Cardiac muscle cell (in vitro differentiated cells and primary cell): Measurements from ENCODE around the gene LRMDA. TPM values are rescaled to one million over a fixed set of nuclear protein-coding genes. Genes with fewer than 3 reads are reported as not detected.

Experiments used
- DNase-seq, 2 donors: peaks; one replicate each; pipeline versions ENCODE4 v3.0.0 to v3.0.0-alpha.2; 2010 to 2017; ENCODE audit warnings: low read depth in 1 of 2, low spot score in 1 of 2
- H3K27ac ChIP-seq: fragments of 200-600 bp; sonication (generic); 2 replicates; pipeline ENCODE4 v1.5.1; 2016
- H3K27me3 ChIP-seq: fragments of 200-600 bp; sonication (generic); 2 replicates; pipeline ENCODE4 v1.6.0; 2016; ENCODE audit warnings: control low read depth
- H3K36me3 ChIP-seq: fragments of 200-600 bp; sonication (generic); 2 replicates; pipeline ENCODE4 v1.5.1; 2016; ENCODE audit warnings: control low read depth
- H3K4me1 ChIP-seq: fragments of 200-600 bp; sonication (generic); 2 replicates; pipeline ENCODE4 v1.8.1; 2017; ENCODE audit warnings: low read depth, mild to moderate bottlenecking, mixed run types
- H3K4me3 ChIP-seq: fragments of 200-600 bp; sonication (generic); 2 replicates; pipeline ENCODE4 v1.5.1; 2016; ENCODE audit warnings: mild to moderate bottlenecking
- H3K9me3 ChIP-seq: fragments of 200-600 bp; sonication (generic); 2 replicates; pipeline ENCODE4 v1.5.1; 2017; ENCODE audit warnings: low read depth, mild to moderate bottlenecking, control low read depth
- CTCF ChIP-seq: IDR thresholded peaks from 2 replicates; pipeline ENCODE4 v1.5.1; 2012; ENCODE audit warnings: low read depth, mild to moderate bottlenecking, low read length
- polyA plus RNA-seq: library from polyadenylated mRNA; unstranded; fragments of >200 nt; fragmentation: Nextera tagmentation; extraction: Ambion mirVana; gene quantifications from 2 replicates; pipeline ENCODE4 v1.2.1, GENCODE V29; 2016
- total RNA-seq: library from RNA; depleted of rRNA; stranded (reverse); fragments of >200 nt; gene quantifications from 2 replicates; pipeline ENCODE4 v1.2.3, GENCODE V29; 2016

The LRMDA gene
- total and polyA plus RNA-seq, 2 experiments from 2014 or later, result 6.2 to 11.7 TPM

- no peak for TF ChIP-seq CTCF
- Histone ChIP-seq H3K4me3 (no peak overlapping the region), H3K36me3 (no peaks in the 10 kb centered on the region), H3K4me1 (peaks cover 20% of the 10 kb centered on the region), H3K9me3 (no peaks in the 10 kb centered on the region), H3K27ac (no peak overlapping the region), H3K27me3 (peaks cover 14% of the 10 kb centered on the region)
- DNase-seq, result no peak
Observed at GRCh38 chr10:75450644-75451640, 19.5 kb downstream of the LRMDA start.

- Histone ChIP-seq H3K27me3 (peaks cover 14% of the 10 kb centered on the region), H3K4me3 (no peak overlapping the region), H3K27ac (no peak overlapping the region), H3K4me1 (peaks cover 20% of the 10 kb centered on the region), H3K36me3 (no peaks in the 10 kb centered on the region), H3K9me3 (no peaks in the 10 kb centered on the region)
- no peak for DNase-seq
- no peak for TF ChIP-seq CTCF
Observed at GRCh38 chr10:75451831-75452230, 20.4 kb downstream of the LRMDA start.

GRCh38 chr10:75452997-75453396, 21.6 kb downstream of the LRMDA start:
- Histone ChIP-seq H3K4me1 (peaks cover 20% of the 10 kb centered on the region), H3K27me3 (peaks cover 14% of the 10 kb centered on the region), H3K4me3 (no peak overlapping the region), H3K9me3 (no peaks in the 10 kb centered on the region), H3K36me3 (no peaks in the 10 kb centered on the region), H3K27ac (no peak overlapping the region)
- no peak for TF ChIP-seq CTCF
- DNase-seq, result no peak

GRCh38 chr10:75456122-75456521, 24.7 kb downstream of the LRMDA start:
- H3K27ac ChIP-seq, result no peak overlapping the region
- no peak for DNase-seq
- TF ChIP-seq CTCF, result no peak
- no peaks in the 10 kb centered on the region for H3K9me3 ChIP-seq
- H3K27me3 ChIP-seq, result peaks cover 12% of the 10 kb centered on the region
- peaks cover 8% of the 10 kb centered on the region for H3K4me1 ChIP-seq
- no peaks in the 10 kb centered on the region for H3K36me3 ChIP-seq
- H3K4me3 ChIP-seq, result no peak overlapping the region

GRCh38 chr10:75460059-75460458, 28.6 kb downstream of the LRMDA start:
- Histone ChIP-seq H3K27me3 (no peaks in the 10 kb centered on the region), H3K36me3 (no peaks in the 10 kb centered on the region), H3K4me1 (peaks cover 22% of the 10 kb centered on the region), H3K27ac (no peak overlapping the region), H3K4me3 (no peak overlapping the region), H3K9me3 (no peaks in the 10 kb centered on the region)
- TF ChIP-seq CTCF, result no peak
- no peak for DNase-seq
